GM18907 (cell line): ENCODE measurements around the gene GLG1.
"Not testable (repeated sequence)": the region's sequence is repeated elsewhere in the genome, so short reads cannot be mapped to it uniquely, and the experiment has no call there.

Experiments used
- ATAC-seq: cut with Tn5 transposase; IDR thresholded peaks from one replicate; pipeline ENCODE4 v1.9.1; 2021; ENCODE audit warnings: mild to moderate bottlenecking, moderate library complexity; ENCODE audit not compliant: unreplicated experiment

The GLG1 gene

GRCh38 chr16:74450967-74451760 is 155.8 kb downstream of the GLG1 start:
- no peak for ATAC-seq

GRCh38 chr16:74450236-74450635 is 156.7 kb downstream of the GLG1 start:
- no peak for ATAC-seq

- no peak for ATAC-seq
These were observed 157.4 kb downstream of the GLG1 start for GRCh38 chr16:74449470-74449869.

GRCh38 chr16:74448990-74449389 is 157.9 kb downstream of the GLG1 start:
- no peak for ATAC-seq

GRCh38 chr16:74447578-74447977 is 159.3 kb downstream of the GLG1 start:
- no peak for ATAC-seq

GRCh38 chr16:74446866-74447265 is 160.0 kb downstream of the GLG1 start:
- ATAC-seq, result no peak

GRCh38 chr16:74443624-74444346 is 163.1 kb downstream of the GLG1 start:
- ATAC-seq, result not testable (repeated sequence)

- ATAC-seq, result no peak
These were observed 167.2 kb downstream of the GLG1 start for GRCh38 chr16:74439685-74440084.

GRCh38 chr16:74438492-74438979 is 168.4 kb downstream of the GLG1 start:
- ATAC-seq, result no peak

- ATAC-seq, result no peak
These were observed 175.4 kb downstream of the GLG1 start for GRCh38 chr16:74431516-74431915.

- not testable (repeated sequence) for ATAC-seq
These were observed 176.7 kb downstream of the GLG1 start for GRCh38 chr16:74430036-74430712.

- ATAC-seq, result not testable (repeated sequence)
These were observed 178.4 kb downstream of the GLG1 start for GRCh38 chr16:74428493-74428892.

- not testable (repeated sequence) for ATAC-seq
These were observed 181.2 kb downstream of the GLG1 start for GRCh38 chr16:74425751-74426150.

GRCh38 chr16:74423721-74424120 is 183.2 kb downstream of the GLG1 start:
- ATAC-seq, result not testable (repeated sequence)

- ATAC-seq, result not testable (repeated sequence)
These were observed 184.8 kb downstream of the GLG1 start for GRCh38 chr16:74422086-74422485.

- ATAC-seq, result not testable (repeated sequence)
These were observed 185.5 kb downstream of the GLG1 start for GRCh38 chr16:74421482-74421785.

GRCh38 chr16:74420612-74421481 is 186.1 kb downstream of the GLG1 start, which contains the start of gene CLEC18B:
Gene CLEC18B (minus strand): TSS chr16:74421478. CDS start chr16:74421270, 208 bp downstream.
- ATAC-seq, result not testable (repeated sequence)

- not testable (repeated sequence) for ATAC-seq
These were observed 187.1 kb downstream of the GLG1 start for GRCh38 chr16:74419811-74420210.

GRCh38 chr16:74417897-74418296 is 189.0 kb downstream of the GLG1 start:
- not testable (repeated sequence) for ATAC-seq

- ATAC-seq, result not testable (repeated sequence)
These were observed 193.0 kb downstream of the GLG1 start for GRCh38 chr16:74413920-74414319.
